HG02588 (cell line): ENCODE results near the gene FCMR.
"Not testable (repeated sequence)": the region's sequence is repeated elsewhere in the genome, so short reads cannot be mapped to it uniquely, and the experiment has no call there.

Source experiments
- ATAC-seq: cut with Tn5 transposase; IDR thresholded peaks from one replicate; pipeline ENCODE4 v1.9.1; 2021; ENCODE audit warnings: mild to moderate bottlenecking, moderate library complexity; ENCODE audit not compliant: unreplicated experiment

FCMR gene

GRCh38 chr1:206882555-206882954 is 39.2 kb downstream of the FCMR start:
- no peak for ATAC-seq

- no peak for ATAC-seq
Observed at GRCh38 chr1:206880314-206880713, 41.4 kb downstream of the FCMR start.

- ATAC-seq = no peak
Observed at GRCh38 chr1:206878456-206878855, 43.3 kb downstream of the FCMR start.

GRCh38 chr1:206875752-206876377 is 45.9 kb downstream of the FCMR start:
- no peak for ATAC-seq

- ATAC-seq = no peak
Observed at GRCh38 chr1:206873603-206874188, 48.0 kb downstream of the FCMR start.

- ATAC-seq = no peak
Observed at GRCh38 chr1:206872139-206872538, 49.6 kb downstream of the FCMR start.

GRCh38 chr1:206868264-206868663 is 53.5 kb downstream of the FCMR start:
- no peak for ATAC-seq

GRCh38 chr1:206867716-206868115 is 54.0 kb downstream of the FCMR start:
- ATAC-seq = no peak

- no peak for ATAC-seq
Observed at GRCh38 chr1:206867239-206867638, 54.5 kb downstream of the FCMR start.

- ATAC-seq = no peak
Observed at GRCh38 chr1:206866062-206866461, 55.7 kb downstream of the FCMR start.

GRCh38 chr1:206864939-206865671 is 56.6 kb downstream of the FCMR start, which contains the start of gene IL20:
Gene IL20, plus strand, starts transcription at chr1:206865623. Its CDS starts 230 bp downstream, at chr1:206865853.
- ATAC-seq = no peak

- ATAC-seq = no peak
Observed at GRCh38 chr1:206863266-206863665, 58.5 kb downstream of the FCMR start.

- ATAC-seq = no peak
Observed at GRCh38 chr1:206860165-206860564, 61.6 kb downstream of the FCMR start.

- ATAC-seq = no peak
Observed at GRCh38 chr1:206859082-206859521, 62.6 kb downstream of the FCMR start.

- ATAC-seq = no peak
Observed at GRCh38 chr1:206856674-206857464, 64.9 kb downstream of the FCMR start.

- no peak for ATAC-seq
Observed at GRCh38 chr1:206855859-206856258, 65.9 kb downstream of the FCMR start.

GRCh38 chr1:206854401-206855129 is 67.2 kb downstream of the FCMR start:
- no peak for ATAC-seq

- ATAC-seq = not testable (repeated sequence)
Observed at GRCh38 chr1:206853696-206854095, 68.0 kb downstream of the FCMR start.
